HEK293 (cell line): ENCODE results near the gene TREH.

ENCODE experiments used
- IKZF3 ChIP-seq: fragments of 450-650 bp; IDR thresholded peaks from 2 replicates; pipeline ENCODE4 v1.5.0; 2018; ENCODE audit warnings: missing biosample characterization, mild to moderate bottlenecking, missing genetic modification characterization, moderate library complexity
- ZNF121 ChIP-seq: fragments of 450-650 bp; formaldehyde crosslinking; IDR thresholded peaks from 2 replicates; pipeline ENCODE4 v1.5.1; 2016; ENCODE audit warnings: missing biosample characterization, missing genetic modification characterization
- ZNF133 ChIP-seq: fragments of 450-650 bp; formaldehyde crosslinking; IDR thresholded peaks from 2 replicates; pipeline ENCODE4 v1.5.1; 2016; ENCODE audit warnings: missing biosample characterization, missing genetic modification characterization
- ZNF138 ChIP-seq: fragments of 450-650 bp; formaldehyde crosslinking; IDR thresholded peaks from 2 replicates; pipeline ENCODE4 v1.5.1; 2016; ENCODE audit warnings: missing biosample characterization, missing genetic modification characterization, borderline replicate concordance
- ZNF174 ChIP-seq: fragments of 450-650 bp; formaldehyde crosslinking; IDR thresholded peaks from 2 replicates; pipeline ENCODE4 v1.5.0; 2017; ENCODE audit warnings: missing biosample characterization, mild to moderate bottlenecking, missing genetic modification characterization
- ZNF654 ChIP-seq: fragments of 450-650 bp; formaldehyde crosslinking; IDR thresholded peaks from 2 replicates; pipeline ENCODE4 v1.5.1; 2016; ENCODE audit warnings: low read depth, missing biosample characterization, missing genetic modification characterization
- TF ChIP-seq, protein P1 (sequence below): fragments of 450-650 bp; formaldehyde crosslinking; IDR thresholded peaks from 2 replicates; pipeline ENCODE4 v1.5.1; 2016; ENCODE audit warnings: missing biosample characterization, missing genetic modification characterization
- TF ChIP-seq, protein P2 (sequence below): fragments of 450-650 bp; formaldehyde crosslinking; optimal IDR thresholded peaks from 2 replicates; pipeline ENCODE3; 2016; ENCODE audit warnings: missing biosample characterization, mild to moderate bottlenecking, missing genetic modification characterization
- TF ChIP-seq, protein P3 (sequence below): fragments of 450-650 bp; formaldehyde crosslinking; IDR thresholded peaks from 2 replicates; pipeline ENCODE4 v1.5.1; 2016; ENCODE audit warnings: missing biosample characterization, missing genetic modification characterization
- TF ChIP-seq, protein P4 (sequence below): fragments of 450-650 bp; formaldehyde crosslinking; IDR thresholded peaks from 2 replicates; pipeline ENCODE4 v1.5.1; 2016; ENCODE audit warnings: missing biosample characterization, missing genetic modification characterization

DNA sequence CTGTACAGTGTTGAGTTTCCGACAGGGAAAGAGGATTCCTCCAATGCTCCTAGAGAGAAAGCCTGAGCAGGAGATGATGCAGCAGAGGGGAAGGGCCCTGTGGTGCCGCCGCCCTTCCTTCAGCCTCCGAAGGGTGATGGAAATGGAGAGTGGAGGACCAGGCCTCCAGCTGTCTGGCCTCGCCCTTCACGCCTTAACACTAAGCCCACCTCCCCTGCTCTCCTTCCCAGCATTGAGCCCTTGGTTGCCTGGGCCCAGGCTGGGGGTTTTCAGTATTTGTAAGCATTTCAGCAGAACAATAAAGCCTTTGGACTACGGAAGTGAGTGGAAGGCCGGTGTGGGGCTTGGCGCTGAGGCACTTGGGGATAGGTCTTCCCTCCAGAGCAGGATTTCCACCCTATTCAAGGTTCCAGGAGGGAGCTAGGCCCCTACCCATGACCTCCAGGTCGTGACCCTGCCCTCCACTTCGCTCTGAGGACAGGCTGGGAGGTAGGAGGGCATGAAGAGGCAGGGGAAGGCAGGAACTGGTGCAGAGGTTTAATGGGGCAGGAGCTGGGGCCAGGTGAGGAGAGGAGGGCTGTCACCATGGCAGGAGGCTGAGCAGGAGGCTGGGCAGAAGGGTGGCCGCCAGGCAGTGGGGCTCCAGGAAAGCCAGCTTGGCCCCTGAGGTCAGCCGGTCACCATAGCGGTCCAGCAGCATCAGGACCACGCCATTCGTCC lies 21.6 kb downstream of the TREH start:
- TF ChIP-seq, protein P1, sequence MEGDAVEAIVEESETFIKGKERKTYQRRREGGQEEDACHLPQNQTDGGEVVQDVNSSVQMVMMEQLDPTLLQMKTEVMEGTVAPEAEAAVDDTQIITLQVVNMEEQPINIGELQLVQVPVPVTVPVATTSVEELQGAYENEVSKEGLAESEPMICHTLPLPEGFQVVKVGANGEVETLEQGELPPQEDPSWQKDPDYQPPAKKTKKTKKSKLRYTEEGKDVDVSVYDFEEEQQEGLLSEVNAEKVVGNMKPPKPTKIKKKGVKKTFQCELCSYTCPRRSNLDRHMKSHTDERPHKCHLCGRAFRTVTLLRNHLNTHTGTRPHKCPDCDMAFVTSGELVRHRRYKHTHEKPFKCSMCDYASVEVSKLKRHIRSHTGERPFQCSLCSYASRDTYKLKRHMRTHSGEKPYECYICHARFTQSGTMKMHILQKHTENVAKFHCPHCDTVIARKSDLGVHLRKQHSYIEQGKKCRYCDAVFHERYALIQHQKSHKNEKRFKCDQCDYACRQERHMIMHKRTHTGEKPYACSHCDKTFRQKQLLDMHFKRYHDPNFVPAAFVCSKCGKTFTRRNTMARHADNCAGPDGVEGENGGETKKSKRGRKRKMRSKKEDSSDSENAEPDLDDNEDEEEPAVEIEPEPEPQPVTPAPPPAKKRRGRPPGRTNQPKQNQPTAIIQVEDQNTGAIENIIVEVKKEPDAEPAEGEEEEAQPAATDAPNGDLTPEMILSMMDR (tag by site-specific recombination): no peak
- TF ChIP-seq, protein P2, sequence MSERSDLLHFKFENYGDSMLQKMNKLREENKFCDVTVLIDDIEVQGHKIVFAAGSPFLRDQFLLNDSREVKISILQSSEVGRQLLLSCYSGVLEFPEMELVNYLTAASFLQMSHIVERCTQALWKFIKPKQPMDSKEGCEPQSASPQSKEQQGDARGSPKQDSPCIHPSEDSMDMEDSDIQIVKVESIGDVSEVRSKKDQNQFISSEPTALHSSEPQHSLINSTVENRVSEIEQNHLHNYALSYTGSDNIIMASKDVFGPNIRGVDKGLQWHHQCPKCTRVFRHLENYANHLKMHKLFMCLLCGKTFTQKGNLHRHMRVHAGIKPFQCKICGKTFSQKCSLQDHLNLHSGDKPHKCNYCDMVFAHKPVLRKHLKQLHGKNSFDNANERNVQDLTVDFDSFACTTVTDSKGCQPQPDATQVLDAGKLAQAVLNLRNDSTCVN (tag by site-specific recombination): no peak
- no peak for TF ChIP-seq ZNF133
- TF ChIP-seq IKZF3: no peak
- no peak for TF ChIP-seq ZNF121 (tag by site-specific recombination)
- no peak for TF ChIP-seq ZNF138
- TF ChIP-seq, protein P3, sequence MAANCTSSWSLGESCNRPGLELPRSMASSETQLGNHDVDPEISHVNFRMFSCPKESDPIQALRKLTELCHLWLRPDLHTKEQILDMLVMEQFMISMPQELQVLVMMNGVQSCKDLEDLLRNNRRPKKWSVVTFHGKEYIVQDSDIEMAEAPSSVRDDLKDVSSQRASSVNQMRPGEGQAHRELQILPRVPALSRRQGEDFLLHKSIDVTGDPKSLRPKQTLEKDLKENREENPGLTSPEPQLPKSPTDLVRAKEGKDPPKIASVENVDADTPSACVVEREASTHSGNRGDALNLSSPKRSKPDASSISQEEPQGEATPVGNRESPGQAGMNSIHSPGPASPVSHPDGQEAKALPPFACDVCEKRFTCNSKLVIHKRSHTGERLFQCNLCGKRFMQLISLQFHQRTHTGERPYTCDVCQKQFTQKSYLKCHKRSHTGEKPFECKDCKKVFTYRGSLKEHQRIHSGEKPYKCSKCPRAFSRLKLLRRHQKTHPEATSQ (tag by site-specific recombination): no peak
- TF ChIP-seq, protein P4, sequence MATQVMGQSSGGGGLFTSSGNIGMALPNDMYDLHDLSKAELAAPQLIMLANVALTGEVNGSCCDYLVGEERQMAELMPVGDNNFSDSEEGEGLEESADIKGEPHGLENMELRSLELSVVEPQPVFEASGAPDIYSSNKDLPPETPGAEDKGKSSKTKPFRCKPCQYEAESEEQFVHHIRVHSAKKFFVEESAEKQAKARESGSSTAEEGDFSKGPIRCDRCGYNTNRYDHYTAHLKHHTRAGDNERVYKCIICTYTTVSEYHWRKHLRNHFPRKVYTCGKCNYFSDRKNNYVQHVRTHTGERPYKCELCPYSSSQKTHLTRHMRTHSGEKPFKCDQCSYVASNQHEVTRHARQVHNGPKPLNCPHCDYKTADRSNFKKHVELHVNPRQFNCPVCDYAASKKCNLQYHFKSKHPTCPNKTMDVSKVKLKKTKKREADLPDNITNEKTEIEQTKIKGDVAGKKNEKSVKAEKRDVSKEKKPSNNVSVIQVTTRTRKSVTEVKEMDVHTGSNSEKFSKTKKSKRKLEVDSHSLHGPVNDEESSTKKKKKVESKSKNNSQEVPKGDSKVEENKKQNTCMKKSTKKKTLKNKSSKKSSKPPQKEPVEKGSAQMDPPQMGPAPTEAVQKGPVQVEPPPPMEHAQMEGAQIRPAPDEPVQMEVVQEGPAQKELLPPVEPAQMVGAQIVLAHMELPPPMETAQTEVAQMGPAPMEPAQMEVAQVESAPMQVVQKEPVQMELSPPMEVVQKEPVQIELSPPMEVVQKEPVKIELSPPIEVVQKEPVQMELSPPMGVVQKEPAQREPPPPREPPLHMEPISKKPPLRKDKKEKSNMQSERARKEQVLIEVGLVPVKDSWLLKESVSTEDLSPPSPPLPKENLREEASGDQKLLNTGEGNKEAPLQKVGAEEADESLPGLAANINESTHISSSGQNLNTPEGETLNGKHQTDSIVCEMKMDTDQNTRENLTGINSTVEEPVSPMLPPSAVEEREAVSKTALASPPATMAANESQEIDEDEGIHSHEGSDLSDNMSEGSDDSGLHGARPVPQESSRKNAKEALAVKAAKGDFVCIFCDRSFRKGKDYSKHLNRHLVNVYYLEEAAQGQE (tag by site-specific recombination): no peak
- TF ChIP-seq ZNF174: no peak
- no peak for TF ChIP-seq ZNF654
